HL-60 (cell line): ENCODE data around the gene C1orf210.

ENCODE experiments used
- DNase-seq, 2 experiments: peaks; one replicate each; pipeline ENCODE4 v3.0.0-alpha.2; 2010 to 2020; ENCODE audit warnings: low read depth in 1 of 2, low spot score in 1 of 2
- H3K27ac ChIP-seq: fragments of 250-450 bp; sonication (Bioruptor Pico); replicated peaks from 2 replicates; pipeline ENCODE4 v1.5.1; 2020; ENCODE audit warnings: mild to moderate bottlenecking, moderate library complexity
- H3K27me3 ChIP-seq: fragments of 250-450 bp; sonication (Bioruptor Pico); 2 replicates; pipeline ENCODE4 v1.5.1; 2021; ENCODE audit warnings: mild to moderate bottlenecking, moderate library complexity; ENCODE audit not compliant: insufficient read depth, poor library complexity, severe bottlenecking
- H3K4me3 ChIP-seq: replicated peaks from 2 replicates; pipeline ENCODE4 v1.5.1; 2011; ENCODE audit warnings: mild to moderate bottlenecking, control low read depth, low read length; ENCODE audit not compliant: insufficient read depth
- CTCF ChIP-seq: IDR thresholded peaks from one replicate; pipeline ENCODE4 v1.5.1; 2011; ENCODE audit warnings: low read length, control low read depth, inconsistent platforms; ENCODE audit not compliant: insufficient read depth
- GABPA ChIP-seq: IDR thresholded peaks from 2 replicates; pipeline ENCODE4 v1.6.1; 2012; ENCODE audit warnings: low read depth
- POLR2AphosphoS5 ChIP-seq: IDR thresholded peaks from 2 replicates; pipeline ENCODE4 v1.6.1; 2012; ENCODE audit warnings: low read depth
- SPI1 ChIP-seq: IDR thresholded peaks from 2 replicates; pipeline ENCODE4 v1.6.1; 2012; ENCODE audit warnings: low read depth, mild to moderate bottlenecking, borderline replicate concordance
- TF ChIP-seq, protein P1 (sequence below): IDR thresholded peaks from 2 replicates; pipeline ENCODE4 v1.6.1; 2012; ENCODE audit warnings: low read depth; ENCODE audit not compliant: insufficient replicate concordance

Gene C1orf210

GRCh38 chr1:43329995-43330751, 44.8 kb upstream of the C1orf210 start:
- peak; percentile 36 to 76 for DNase-seq

GRCh38 chr1:43327549-43328292, 42.3 kb upstream of the C1orf210 start:
- no peak overlapping the region for H3K27ac ChIP-seq
- H3K27me3 ChIP-seq = no peaks in the 10 kb centered on the region
- no peak for DNase-seq
- no peak overlapping the region for H3K4me3 ChIP-seq
- TF ChIP-seq POLR2AphosphoS5 (no peak), GABPA (no peak), CTCF (no peak), SPI1 (no peak)
- TF ChIP-seq, protein P1, sequence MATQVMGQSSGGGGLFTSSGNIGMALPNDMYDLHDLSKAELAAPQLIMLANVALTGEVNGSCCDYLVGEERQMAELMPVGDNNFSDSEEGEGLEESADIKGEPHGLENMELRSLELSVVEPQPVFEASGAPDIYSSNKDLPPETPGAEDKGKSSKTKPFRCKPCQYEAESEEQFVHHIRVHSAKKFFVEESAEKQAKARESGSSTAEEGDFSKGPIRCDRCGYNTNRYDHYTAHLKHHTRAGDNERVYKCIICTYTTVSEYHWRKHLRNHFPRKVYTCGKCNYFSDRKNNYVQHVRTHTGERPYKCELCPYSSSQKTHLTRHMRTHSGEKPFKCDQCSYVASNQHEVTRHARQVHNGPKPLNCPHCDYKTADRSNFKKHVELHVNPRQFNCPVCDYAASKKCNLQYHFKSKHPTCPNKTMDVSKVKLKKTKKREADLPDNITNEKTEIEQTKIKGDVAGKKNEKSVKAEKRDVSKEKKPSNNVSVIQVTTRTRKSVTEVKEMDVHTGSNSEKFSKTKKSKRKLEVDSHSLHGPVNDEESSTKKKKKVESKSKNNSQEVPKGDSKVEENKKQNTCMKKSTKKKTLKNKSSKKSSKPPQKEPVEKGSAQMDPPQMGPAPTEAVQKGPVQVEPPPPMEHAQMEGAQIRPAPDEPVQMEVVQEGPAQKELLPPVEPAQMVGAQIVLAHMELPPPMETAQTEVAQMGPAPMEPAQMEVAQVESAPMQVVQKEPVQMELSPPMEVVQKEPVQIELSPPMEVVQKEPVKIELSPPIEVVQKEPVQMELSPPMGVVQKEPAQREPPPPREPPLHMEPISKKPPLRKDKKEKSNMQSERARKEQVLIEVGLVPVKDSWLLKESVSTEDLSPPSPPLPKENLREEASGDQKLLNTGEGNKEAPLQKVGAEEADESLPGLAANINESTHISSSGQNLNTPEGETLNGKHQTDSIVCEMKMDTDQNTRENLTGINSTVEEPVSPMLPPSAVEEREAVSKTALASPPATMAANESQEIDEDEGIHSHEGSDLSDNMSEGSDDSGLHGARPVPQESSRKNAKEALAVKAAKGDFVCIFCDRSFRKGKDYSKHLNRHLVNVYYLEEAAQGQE = no peak

More at GRCh38 chr1:43329995-43330751, 44.8 kb upstream of the C1orf210 start:
- TF ChIP-seq, protein P1 = no peak
- TF ChIP-seq SPI1 (0 out of 2 replicates have a peak, but pooled peaks have one; percentile 9), GABPA (no peak), POLR2AphosphoS5 (no peak), CTCF (no peak)
- Histone ChIP-seq H3K4me3 (no peak overlapping the region), H3K27ac (0 out of 2 replicates have a peak overlapping the region, but pooled peaks have one; percentile 10), H3K27me3 (no peaks in the 10 kb centered on the region)

DNA sequence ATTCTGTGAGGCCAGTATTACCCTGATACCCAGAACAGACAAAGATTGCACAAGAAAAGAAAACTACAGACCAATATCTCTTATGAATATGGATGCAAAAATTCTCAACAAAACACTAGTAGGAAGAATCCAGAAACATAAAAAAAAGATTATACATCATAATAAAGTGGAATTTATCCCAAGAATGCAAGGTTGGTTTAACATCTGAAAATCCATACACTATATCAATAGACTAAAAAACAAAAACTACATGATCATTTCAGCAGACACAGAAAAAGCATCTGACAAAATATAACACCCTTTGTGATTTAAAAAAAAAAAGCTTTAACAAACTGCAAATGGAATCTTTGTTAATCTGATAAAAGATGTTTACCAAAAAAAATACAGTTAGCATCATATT, 40.0 kb upstream of the C1orf210 start:
- Histone ChIP-seq H3K27me3 (no peaks in the 10 kb centered on the region), H3K4me3 (no peak overlapping the region), H3K27ac (no peak overlapping the region)
- TF ChIP-seq SPI1 (no peak), CTCF (no peak), GABPA (no peak), POLR2AphosphoS5 (no peak)
- TF ChIP-seq, protein P1 = no peak
- no peak for DNase-seq
